Activated B cell treated with CpG ODN at 0.5 μM for 24 hours (primary cell): ENCODE data around the gene ANXA3. TPM values are rescaled to one million over a fixed set of nuclear protein-coding genes. Genes with fewer than 3 reads are reported as not detected.
A peak's percentile ranks its signal among the peaks of the same experiment; 100 is the strongest.

Source experiments
- ATAC-seq: fragments of 200-7000 bp; cut with Tn5 transposase; one replicate; pipeline ENCODE4 v1.10.0; 2021; ENCODE audit warnings: low read depth, mild to moderate bottlenecking, moderate library complexity
- CTCF ChIA-PET: fragments of 350-600 bp; sonication (Branson Sonifier 250); formaldehyde crosslinking; loops from one replicate; lab custom pipeline; 2021; ENCODE audit warnings: antibody characterized with exemption; lab: Charles Lee
- POLR2A ChIA-PET: fragments of 350-600 bp; sonication (Branson Sonifier 250); formaldehyde crosslinking; loops from one replicate; lab custom pipeline; 2021; ENCODE audit warnings: antibody characterized with exemption; lab: Charles Lee
- DNase-seq: peaks from one replicate; pipeline ENCODE4 v3.0.0; 2022
- H3K27ac Mint-ChIP-seq: one replicate; pipeline ENCODE4 v1.8.0; 2020; ENCODE audit warnings: mixed read lengths
- H3K27me3 Mint-ChIP-seq: one replicate; pipeline ENCODE4 v1.8.0; 2021; ENCODE audit warnings: mixed read lengths
- H3K36me3 Mint-ChIP-seq: one replicate; pipeline ENCODE4 v1.8.0; 2021; ENCODE audit warnings: low read depth, mixed read lengths
- H3K4me1 Mint-ChIP-seq: one replicate; pipeline ENCODE4 v1.8.0; 2021; ENCODE audit warnings: mixed read lengths
- H3K4me3 Mint-ChIP-seq: one replicate; pipeline ENCODE4 v1.8.0; 2020; ENCODE audit warnings: mild to moderate bottlenecking, mixed read lengths
- H3K9me3 Mint-ChIP-seq: one replicate; pipeline ENCODE4 v1.8.0; 2020; ENCODE audit warnings: mixed read lengths
- intact Hi-C: fragments of 100-400 bp; cut with micrococcal nuclease; formaldehyde crosslinking; loops from one replicate; pipeline ENCODE4 v1.15.1; 2024
- total RNA-seq: library from RNA; stranded (reverse); gene quantifications from 2 replicates; pipeline ENCODE4 v1.2.3, GENCODE V29; 2022
- TF ChIP-seq, protein P1 (sequence below): fragments of 200-600 bp; IDR thresholded peaks from one replicate; pipeline ENCODE4 v1.8.0; 2022; ENCODE audit warnings: antibody characterized with exemption, mild to moderate bottlenecking

The ANXA3 gene
- total RNA-seq, 1 donor from 2014 or later, result 0.67 TPM

DNA sequence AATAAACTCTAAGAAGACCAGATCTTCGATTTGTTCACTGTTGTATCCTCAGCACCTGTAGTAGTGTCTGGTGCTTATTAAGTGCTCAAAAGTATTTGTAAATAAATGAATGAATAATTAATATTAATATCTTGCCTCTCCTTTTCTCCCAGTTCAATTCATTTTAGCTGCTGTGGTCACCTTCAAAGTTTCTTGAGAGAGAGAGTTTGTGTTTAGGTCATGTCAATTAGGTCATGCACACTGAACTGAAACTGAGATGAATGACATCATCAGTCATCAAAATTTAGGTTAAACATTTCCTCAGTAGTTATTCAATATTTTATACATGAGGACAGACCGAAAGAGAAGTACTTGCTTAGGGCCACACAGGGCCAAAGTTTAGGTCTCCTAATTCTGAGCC is 73.5 kb downstream of the ANXA3 start:
- Mint-ChIP-seq H3K36me3 (peaks cover 2% of the 10 kb centered on the region), H3K27ac (peak overlapping the region; percentile 32), H3K9me3 (no peaks in the 10 kb centered on the region), H3K4me3 (no peak overlapping the region), H3K27me3 (no peaks in the 10 kb centered on the region), H3K4me1 (peaks cover 57% of the 10 kb centered on the region)
- intact Hi-C loops, result no loop called here
- no peak for DNase-seq
- no peak for ATAC-seq
- ChIA-PET POLR2A (interaction anchor here (1.1 to 2.0 kb wide), 2 partner anchors 11 to 20 kb away, joined by 3 to 6 read pairs; no protein-coding TSS in a partner anchor), CTCF (interaction anchor here (2.0 kb wide), 1 partner anchor 10 kb away, joined by 7 read pairs; no protein-coding TSS in a partner anchor)
- TF ChIP-seq, protein P1, sequence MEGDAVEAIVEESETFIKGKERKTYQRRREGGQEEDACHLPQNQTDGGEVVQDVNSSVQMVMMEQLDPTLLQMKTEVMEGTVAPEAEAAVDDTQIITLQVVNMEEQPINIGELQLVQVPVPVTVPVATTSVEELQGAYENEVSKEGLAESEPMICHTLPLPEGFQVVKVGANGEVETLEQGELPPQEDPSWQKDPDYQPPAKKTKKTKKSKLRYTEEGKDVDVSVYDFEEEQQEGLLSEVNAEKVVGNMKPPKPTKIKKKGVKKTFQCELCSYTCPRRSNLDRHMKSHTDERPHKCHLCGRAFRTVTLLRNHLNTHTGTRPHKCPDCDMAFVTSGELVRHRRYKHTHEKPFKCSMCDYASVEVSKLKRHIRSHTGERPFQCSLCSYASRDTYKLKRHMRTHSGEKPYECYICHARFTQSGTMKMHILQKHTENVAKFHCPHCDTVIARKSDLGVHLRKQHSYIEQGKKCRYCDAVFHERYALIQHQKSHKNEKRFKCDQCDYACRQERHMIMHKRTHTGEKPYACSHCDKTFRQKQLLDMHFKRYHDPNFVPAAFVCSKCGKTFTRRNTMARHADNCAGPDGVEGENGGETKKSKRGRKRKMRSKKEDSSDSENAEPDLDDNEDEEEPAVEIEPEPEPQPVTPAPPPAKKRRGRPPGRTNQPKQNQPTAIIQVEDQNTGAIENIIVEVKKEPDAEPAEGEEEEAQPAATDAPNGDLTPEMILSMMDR, result no peak

GRCh38 chr4:78627046-78627965 is 75.7 kb downstream of the ANXA3 start:
- ATAC-seq (no peak), DNase-seq (no peak)
- H3K27ac Mint-ChIP-seq, result peak overlapping the region; percentile 73
- no peaks in the 10 kb centered on the region for H3K9me3 Mint-ChIP-seq
- H3K36me3 Mint-ChIP-seq, result peaks cover 2% of the 10 kb centered on the region
- TF ChIP-seq, protein P1, result no peak
- intact Hi-C loops, result no loop called here
- POLR2A ChIA-PET, result interaction anchor here (0.6 to 3.6 kb wide), 6 partner anchors 11 to 153 kb away, joined by 3 to 26 read pairs (median 6); partner anchors contain the start of gene BMP2K
- no peak overlapping the region for H3K4me3 Mint-ChIP-seq
- H3K4me1 Mint-ChIP-seq, result peaks cover 78% of the 10 kb centered on the region
- no peaks in the 10 kb centered on the region for H3K27me3 Mint-ChIP-seq
- CTCF ChIA-PET, result no interaction called here

- CTCF ChIA-PET, result interaction anchor here (1.1 kb wide), 1 partner anchor 12 kb away, joined by 5 read pairs; no protein-coding TSS in a partner anchor
- Mint-ChIP-seq H3K36me3 (peaks cover 2% of the 10 kb centered on the region), H3K9me3 (no peaks in the 10 kb centered on the region), H3K4me3 (no peak overlapping the region), H3K4me1 (peaks cover 83% of the 10 kb centered on the region), H3K27ac (peak overlapping the region; percentile 94), H3K27me3 (no peaks in the 10 kb centered on the region)
- intact Hi-C loops, result loop anchor here (2.0 kb wide), 1 partner anchor 31 kb away; no protein-coding TSS in a partner anchor
- TF ChIP-seq, protein P1, result no peak
- no peak for DNase-seq
- no peak for ATAC-seq
- POLR2A ChIA-PET, result interaction anchor here (1.0 to 3.6 kb wide), 6 partner anchors 10 to 227 kb away, joined by 3 to 26 read pairs (median 5); partner anchors contain the start of gene BMP2K
Observed at GRCh38 chr4:78627966-78628678, 76.6 kb downstream of the ANXA3 start.

GRCh38 chr4:78629991-78630541 is 78.5 kb downstream of the ANXA3 start:
- H3K4me3 Mint-ChIP-seq, result peak overlapping the region; percentile 7
- H3K4me1 Mint-ChIP-seq, result peaks cover 88% of the 10 kb centered on the region
- intact Hi-C loops, result loop anchor here (1.0 to 2.0 kb wide), 4 partner anchors 8 to 29 kb away; no protein-coding TSS in a partner anchor
- CTCF ChIA-PET, result interaction anchor here (0.9 to 1.8 kb wide), 2 partner anchors 17 kb away, joined by 3 to 14 read pairs; no protein-coding TSS in a partner anchor
- H3K36me3 Mint-ChIP-seq, result peaks cover 2% of the 10 kb centered on the region
- DNase-seq (no peak), ATAC-seq (peak; percentile 13)
- no peaks in the 10 kb centered on the region for H3K9me3 Mint-ChIP-seq
- TF ChIP-seq, protein P1, result no peak
- H3K27ac Mint-ChIP-seq, result peak overlapping the region; percentile 94
- no peaks in the 10 kb centered on the region for H3K27me3 Mint-ChIP-seq
- POLR2A ChIA-PET, result interaction anchor here (0.9 to 3.6 kb wide), 9 partner anchors 8 to 147 kb away, joined by 3 to 26 read pairs (median 7); partner anchors contain the start of gene BMP2K
